ENCODE measurements around the gene DKK1.
"Not testable (repeated sequence)": the region's sequence is repeated elsewhere in the genome, so short reads cannot be mapped to it uniquely, and the experiment has no call there.

The DKK1 gene

DNA sequence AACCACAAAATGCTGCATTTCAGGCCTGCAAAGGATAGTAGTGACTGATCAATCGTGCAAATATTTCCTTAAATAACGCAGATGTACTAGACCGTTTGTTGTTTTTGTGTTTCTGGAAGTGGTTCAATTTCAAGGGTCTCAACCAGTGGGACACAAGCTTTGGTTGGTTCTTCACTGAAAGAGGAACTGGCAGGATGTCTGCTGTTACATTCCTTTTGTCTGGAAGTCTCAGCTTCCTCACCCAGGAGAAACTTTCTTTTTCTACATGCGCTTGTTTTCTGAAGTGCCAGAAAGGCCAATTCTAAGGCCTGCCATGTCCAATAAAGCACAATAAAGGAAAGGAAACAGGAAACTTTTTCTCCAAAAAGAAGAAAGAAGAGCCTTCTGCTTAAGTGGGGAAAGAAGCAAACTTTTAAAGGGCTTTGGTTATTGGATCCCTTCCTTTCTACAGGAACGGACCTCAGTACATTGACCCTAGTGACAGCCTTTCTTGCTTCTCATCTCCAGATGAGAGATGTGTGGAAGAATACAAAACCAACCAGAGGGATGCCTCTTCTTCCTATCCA lies 4.1 kb downstream of the DKK1 start:
- no peak for DNase-seq

DNA sequence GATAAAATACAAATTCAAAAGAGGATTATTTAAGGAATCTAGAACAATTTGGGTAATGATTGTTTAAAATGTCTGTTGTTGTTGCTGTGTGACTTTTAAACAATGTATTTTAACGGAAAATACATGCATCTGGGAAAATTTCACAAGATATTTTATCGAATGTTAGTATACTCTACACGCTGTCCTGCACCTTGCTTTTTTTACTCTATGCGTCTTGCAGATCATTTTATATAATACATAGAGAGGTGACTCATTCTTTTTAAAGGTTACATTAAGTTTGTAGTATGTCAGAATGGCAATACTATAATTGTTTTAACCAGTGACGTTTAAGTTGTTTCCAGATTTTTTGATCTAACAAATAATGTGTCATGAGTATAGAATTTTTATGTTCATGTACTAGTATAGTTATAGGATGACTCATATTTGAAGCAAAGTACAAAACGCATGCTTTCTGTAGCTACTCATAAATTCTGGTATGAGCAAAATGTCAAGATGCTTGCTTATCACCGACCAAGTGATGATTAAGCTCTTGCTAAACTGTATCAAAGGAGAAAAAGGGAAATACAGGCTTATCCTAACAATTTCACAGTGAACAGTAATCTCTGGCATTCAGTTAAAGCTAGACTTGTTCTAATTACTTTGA lies 4.9 kb downstream of the DKK1 start:
- no peak for DNase-seq

DNA sequence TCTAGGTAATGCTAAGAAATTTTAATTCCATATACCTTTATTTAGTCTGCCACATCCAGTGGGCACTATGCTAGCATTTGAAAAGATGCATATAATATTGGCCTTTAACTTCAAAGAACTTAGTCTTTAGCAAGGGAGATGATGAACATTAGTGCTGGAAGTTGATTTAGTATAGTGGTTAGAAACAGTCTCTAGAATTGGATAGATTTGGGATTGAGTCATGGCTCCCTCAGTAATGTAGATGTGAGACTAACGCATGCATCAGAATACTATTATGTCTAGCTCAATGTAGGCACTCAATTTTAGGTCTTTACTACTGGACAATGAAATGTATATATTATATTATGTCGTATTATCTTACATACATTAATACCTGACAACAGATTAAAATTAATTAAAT lies 5.8 kb downstream of the DKK1 start:
- no peak for DNase-seq

DNA sequence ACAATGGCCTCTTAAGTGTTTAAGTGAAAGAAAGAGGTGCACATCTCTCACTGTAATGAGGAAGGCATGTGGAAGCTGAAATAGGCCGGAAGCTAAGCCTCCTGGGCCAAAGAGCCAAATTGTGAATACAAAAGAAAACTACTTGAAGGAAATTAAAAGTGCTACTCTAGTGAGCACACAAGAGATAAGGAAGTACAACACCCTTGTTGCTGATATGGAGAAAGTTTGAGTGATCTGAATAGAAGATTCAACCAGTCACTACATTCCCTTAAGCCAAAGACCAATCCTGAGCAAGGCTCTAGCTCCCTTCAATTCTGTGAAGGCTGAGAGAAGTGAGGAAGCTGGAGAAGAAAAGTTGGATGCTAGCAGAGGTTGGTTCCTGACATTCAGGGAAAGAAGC lies 8.2 kb downstream of the DKK1 start:
- DNase-seq = no peak

DNA sequence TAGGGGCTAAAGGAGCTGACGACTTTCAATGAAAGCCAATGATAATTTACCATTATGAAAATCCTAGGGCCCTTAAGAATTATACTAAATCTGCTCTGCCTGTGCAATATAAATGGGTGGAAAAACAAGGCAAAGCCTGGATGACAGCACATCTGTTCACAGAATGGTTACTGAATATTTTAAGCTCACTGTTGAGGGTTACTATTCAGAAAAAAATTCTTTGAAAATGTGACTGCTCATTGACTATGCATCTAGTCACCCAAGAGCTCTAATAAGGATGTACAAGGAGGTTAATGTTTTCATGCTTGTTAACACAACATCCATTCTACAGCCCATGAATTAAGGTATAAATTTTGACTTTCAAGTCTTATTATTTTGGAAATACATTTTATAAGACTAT lies 8.9 kb downstream of the DKK1 start:
- DNase-seq = no peak

DNA sequence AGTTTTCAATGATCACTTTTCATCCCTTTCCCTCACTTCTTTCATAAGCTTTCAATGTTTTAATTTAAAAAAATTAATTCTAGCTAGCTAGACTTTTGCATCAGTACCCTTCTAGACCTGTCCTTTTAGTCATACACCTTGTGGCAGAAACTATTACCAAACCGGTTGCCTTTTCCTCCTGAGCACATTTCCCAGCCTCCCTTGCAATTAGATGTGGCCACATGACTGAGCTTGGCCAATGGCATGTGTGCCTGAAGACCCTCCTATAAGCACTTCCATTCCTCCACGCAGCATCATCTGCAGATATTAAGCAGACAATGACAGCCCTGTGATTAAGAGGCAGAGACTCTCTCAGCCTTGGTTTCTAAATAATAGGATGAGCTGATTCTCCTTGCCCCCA lies 12.3 kb downstream of the DKK1 start:
- DNase-seq = no peak

DNA sequence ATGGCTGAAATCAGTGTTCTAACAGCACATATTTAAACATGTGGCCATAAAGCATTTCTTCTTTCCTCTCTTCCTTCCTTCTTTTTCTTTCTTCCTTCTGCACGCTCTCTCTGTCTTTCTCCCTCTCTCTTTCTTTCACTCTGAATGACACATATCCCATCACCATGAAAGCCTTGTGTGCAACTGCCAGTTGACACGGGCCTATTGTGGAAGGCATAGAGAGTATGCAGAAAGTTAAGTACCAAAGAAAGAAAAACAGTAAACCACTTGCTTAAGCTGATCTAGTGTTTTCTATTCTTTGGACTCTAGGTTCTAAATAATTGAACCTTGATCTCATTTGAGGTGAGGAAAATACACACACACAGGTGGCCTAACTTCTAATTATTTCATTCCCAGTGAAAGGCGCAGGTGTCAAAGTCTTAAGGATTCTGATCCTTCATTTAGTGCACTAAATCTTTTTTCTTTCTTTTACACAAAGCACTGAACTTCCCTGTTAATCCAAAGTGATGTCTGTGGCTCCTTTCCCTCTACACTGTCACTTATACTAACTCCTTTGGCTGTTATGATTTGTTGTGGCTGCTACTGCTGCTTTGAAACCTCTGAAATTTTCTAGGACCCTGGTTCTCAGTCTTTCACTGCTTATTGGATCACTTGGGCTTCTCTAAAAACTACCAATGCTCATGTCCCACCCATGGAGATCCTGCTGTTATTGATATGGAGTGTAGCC lies 17.7 kb downstream of the DKK1 start:
- no peak for DNase-seq

DNA sequence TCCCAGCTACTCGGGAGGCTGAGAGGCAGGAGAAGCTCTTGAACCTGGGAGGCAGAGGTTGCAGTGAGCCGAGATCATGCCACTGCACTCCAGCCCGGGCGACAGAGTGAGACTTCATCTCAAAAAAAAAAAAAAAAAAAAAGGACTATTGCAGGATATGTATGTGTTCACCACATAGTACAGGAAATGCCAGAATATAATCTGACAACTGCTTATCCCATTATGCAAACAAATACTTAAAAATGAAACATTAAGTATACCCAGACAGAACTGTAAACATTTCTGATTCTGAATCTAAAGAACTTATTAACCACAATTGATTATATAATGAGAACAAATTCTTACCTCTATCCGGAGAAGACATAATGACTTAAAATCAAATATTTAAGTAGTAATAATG lies 18.7 kb downstream of the DKK1 start:
- no peak for DNase-seq

DNA sequence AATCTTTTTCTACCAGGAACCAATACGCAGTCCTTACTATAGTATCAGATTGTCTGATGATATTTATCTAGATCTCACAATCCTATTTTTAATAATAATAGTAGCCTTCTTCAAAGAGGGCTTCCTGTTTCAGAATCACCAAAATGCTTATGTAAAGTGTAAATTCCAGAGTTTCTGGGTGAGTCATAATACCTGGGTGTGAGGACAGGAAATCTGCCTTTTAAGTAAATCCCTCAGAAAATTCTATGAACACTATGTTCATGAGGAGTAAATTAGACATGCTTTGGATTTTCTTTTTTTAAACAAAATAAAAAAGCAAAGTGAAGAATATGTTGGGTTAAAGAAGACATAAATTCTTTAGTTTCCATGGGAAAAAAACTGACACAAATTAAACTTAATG lies 20.5 kb downstream of the DKK1 start:
- no peak for DNase-seq

DNA sequence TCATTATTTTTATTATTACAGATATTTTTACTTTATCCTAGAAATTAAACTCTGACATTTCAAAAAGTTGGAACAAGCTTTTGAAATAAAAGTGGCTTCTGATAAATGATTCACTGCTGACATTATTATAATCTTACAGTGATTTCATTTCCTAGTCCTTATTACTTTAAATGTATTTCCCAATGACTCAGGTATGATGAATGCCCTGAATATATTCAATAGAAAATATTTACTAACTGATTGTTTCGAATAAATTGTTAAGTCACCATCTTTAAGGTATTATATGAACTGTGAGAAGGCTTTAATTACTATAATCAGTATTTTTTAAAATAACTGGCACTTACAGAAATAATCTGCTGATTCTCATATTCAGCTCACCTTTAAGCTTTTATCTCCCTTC lies 21.6 kb downstream of the DKK1 start:
- no peak for DNase-seq

DNA sequence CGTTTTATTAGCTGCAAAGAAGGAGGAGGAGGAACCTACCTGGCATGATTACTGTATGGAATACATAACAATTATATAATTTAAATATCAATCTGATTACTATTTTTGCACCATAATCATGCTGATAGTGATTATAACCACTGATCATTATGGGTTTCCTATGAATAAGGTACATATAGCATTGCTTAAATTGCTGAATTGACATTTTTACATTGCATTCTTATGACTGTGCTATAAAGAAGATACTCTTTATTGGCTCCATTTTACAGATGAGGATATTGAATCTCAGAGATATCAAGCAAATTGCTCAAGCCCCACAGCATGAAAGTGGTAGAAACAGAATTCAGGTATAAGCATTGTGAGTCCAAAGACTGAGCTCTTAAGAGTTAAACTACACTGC lies 23.1 kb downstream of the DKK1 start:
- DNase-seq = no peak

DNA sequence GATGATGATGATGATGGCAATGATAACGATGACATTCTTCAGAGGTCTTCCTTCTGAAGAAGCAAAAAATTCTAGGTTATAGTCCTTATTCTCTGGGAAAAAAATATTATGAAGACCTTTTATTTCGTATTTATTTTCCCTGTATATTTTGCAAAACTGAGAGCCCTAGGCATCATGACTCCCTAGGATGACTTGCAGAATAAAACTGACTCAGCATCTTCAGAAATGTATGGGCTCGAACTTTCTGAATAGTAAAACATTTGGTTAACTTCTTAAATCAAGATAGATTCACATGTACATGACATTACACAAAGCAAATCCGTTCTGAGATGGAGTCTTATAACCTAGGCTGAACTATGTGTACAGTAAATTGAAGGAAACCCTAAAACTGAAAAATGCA lies 29.4 kb downstream of the DKK1 start:
- DNase-seq = no peak

DNA sequence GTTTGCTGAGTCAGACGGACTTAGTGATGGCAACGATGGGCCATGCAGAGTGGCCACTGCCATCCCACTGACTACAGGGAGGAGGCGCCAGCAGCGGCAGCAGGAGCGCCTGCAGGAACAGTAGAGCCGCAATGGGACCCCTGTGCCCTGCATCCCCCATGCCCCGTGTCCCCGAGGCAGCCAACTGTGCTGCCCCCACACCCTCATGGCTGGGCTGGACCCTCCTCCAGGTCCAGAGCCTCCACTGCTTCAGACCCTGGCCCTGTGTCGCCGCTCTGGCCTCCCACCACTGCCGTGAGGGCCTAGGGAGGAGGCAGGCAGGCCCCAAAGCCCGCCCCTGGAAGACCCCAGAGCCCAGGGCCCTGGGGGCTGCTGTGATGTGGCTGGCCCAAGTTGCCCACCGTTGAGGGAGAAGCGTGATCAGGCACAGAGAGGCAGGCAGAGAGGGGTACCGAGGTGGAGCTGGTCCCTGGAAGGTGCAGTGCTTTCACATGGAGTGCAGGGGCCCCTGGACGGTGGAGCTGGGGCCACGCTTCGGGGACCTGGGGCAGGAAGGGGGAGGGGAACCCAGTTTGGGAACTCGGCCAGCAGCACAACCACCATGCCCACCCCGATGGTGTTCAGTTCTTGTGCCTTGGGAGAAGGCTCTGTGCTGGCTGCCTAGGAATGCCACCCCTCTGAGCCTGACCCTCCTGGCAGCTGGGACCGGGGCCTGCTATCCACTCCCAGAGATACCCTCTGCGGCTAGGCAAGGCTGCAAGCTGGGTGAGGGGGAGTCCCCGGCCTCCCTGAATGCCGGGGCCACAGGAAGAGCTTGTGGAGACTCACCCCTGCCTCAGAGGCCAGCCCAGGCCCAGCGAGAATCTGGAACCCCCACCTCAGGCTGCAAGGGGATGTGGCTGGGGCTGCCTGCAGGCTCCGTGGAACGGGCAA lies 32.6 kb downstream of the DKK1 start:
- DNase-seq = no peak

DNA sequence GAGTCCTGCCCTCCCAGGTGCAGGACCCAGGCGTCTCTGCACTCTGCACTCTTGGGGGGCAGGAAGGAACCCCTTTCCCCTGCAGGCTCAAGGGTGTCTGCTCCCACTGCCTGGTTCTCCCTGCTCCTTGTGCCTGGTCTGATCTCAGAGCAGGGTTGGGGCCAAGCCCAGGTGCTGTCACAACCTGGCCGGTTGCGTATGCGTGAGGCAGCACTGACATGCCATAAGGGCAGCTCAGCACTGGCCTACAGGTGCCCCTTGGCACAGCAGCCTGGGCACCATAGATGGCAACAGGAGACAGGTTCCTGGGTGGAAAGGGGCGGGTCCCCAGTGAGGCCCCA lies 33.2 kb downstream of the DKK1 start:
- no peak for DNase-seq

DNA sequence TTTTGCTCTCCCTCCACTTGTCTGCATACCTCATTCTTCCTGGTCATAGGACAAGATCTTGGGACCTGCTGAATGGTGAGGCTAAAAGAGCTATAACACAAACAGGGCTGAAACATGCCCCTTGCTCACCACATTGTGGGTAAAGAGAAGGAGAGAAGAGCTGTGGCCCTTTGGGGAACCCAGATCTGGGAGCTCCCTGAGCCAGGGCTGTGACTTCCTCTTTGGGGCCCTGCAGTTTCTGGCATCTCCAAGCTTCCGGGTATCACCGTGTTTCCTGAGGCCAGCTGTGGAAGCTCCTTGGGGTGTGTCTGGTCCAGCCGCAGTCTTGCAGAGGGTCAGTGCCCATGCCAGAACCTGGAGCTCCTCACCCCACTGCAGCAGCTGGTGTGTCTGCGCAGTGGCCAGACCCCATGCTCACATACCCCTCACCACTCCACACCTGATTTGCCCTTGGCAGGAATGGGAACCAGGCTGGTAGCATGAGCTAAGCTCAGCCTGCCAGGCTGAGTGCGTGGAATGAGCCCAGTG lies 34.0 kb downstream of the DKK1 start:
- no peak for DNase-seq

DNA sequence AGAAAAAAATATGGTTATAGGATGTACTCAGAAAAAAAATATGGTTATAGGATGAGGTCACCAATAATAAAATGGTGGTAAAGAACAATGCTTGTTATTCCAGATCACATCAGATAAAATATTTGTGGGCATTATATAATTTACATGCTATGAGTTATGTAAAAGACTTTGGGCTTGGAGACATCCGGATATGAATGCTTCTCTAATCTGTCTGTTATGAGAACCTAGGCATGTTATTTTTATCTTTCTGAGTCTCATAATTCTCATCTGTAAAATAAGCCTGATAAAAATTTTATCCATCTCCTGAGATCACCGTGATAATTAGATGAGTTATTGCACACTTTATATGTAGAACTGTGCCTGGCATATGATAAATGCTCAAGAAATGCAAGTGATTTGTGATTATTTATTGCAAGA lies 37.8 kb downstream of the DKK1 start:
- DNase-seq = no peak

DNA sequence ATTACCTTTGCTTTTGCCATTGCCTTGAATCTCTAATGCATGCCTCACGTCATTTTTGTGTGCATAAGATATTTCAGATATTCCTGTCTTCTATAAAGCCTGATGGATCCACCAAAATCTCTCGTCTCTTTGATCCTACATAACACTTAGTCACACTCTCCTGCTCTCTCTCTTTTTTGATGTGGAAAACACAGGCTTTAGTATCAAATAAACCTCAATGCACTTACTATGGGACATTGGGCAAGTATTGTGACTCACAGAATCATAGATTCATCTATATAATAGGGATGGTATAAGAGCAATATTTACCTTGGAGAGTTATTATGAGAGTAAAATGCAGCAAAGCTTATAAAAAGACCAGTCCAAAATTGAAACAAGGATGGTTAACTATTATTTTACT lies 39.1 kb downstream of the DKK1 start:
- DNase-seq = no peak

DNA sequence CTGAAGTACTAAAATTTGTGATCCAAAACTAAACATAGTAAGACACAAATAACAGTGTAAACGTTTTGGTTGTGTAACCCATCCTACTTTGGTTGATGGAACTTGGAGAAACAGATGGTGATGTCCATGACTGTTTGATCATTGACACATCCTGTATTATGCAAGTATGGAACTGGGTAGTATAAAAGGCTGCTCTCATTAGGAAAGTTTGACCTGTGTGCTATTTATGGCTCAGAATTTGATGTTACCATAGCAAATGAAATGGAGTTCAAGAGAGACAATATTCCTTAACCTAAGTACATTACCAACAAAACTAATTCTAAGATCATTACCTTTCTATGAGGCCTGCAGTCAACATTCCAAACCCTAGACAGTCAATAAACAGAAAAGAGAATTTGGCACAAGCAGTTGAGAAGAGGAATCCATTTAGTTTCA lies 39.9 kb downstream of the DKK1 start:
- no peak for DNase-seq

DNA sequence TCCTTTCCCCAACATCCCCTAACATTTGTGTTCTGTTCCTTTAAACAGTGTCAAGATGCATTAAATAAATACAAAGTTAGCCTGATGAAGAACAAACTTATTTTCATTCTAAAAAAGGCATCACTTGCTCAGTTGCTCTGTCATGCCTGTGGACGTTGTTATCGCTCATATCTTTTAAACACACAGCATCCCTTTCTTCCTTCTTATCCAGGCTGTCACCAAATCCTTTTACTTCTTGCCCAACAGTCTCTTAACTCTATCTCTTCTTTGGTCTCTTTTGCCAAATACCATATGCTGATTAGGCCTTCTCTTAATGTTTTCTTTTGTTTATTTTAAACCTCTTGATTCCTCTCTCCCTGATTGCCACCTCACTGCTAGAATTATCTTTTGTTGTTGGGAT lies 43.9 kb downstream of the DKK1 start:
- DNase-seq = no peak

DNA sequence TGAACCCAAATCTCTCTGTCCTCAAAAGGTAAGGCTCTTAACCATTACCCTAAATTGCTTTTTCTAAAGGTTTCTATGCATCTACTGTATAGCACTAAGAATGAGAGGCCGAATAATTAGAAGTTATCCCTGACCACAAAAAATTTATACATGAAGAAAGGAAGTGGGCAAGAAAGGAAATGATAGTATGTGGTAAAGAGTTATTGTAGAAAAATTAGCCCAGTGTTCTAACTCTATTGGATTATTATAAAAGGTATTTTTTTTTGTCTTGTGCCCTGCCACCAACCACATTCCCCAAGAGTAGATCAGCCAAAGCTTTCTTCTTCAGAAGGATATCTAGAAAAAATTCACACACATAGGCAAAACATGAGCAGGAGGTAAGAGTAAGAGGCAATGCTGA lies 45.4 kb downstream of the DKK1 start:
- no peak for DNase-seq

DNA sequence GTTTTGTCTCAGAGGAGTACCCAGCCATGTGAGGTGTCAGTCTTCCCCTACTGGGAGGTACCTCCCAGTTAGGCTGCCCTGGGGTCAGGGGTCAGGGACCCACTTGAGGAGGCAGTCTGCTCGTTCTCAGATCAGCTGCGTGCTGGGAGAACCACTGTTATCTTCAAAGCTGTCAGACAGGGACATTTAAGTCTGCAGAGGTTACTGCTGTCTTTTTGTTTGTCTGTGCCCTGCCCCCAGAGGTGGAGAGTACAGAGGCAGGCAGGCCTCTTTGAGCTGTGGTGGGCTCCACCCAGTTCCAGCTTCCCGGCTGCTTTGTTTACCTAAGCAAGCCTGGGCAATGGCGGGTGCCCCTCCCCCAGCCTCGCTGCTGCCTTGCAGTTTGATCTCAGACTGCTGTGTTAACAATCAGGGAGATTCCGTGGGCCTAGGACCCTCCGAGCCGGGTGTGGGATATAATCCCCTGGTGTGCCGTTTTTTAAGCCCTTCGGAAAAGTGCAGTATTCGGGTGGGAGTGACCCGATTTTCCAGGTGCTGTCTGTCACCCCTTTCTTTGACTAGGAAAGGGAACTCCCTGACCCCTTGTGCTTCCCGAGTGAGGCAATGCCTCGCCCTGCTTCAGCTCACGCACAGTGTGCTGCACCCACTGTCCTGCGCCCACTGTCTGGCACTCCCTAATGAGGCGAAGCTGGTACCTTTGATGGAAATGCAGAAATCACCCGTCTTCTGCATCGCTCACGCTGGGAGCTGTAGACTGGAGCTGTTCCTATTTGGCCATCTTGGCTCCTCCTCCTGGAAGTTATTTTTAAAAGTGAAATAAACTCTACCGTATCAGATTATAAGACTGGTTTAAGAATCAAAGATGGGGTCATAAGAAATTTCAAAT lies 51.7 kb downstream of the DKK1 start:
- not testable (repeated sequence) for DNase-seq

Measured in NCI-H526 (cell line).